Upper lobe of right lung (tissue), 1 donor: Measurements from ENCODE around the gene FGD6. TPM values are rescaled to one million over a fixed set of nuclear protein-coding genes. Genes with fewer than 3 reads are reported as not detected.

Source experiments
- ATAC-seq: fragments of 200-7000 bp; cut with Tn5 transposase; one replicate; pipeline ENCODE4 v1.9.1; 2020; ENCODE audit warnings: mild to moderate bottlenecking, moderate library complexity
- DNase-seq: peaks from one replicate; pipeline ENCODE4 v3.0.0-alpha.2; 2020
- H3K27ac ChIP-seq: fragments of 200-600 bp; one replicate; pipeline ENCODE4 v1.8.0; 2022
- H3K27me3 ChIP-seq: fragments of 200-600 bp; one replicate; pipeline ENCODE4 v1.8.0; 2022; ENCODE audit warnings: mild to moderate bottlenecking
- H3K36me3 ChIP-seq: fragments of 200-600 bp; one replicate; pipeline ENCODE4 v1.8.0; 2022
- H3K4me1 ChIP-seq: fragments of 200-600 bp; one replicate; pipeline ENCODE4 v1.8.0; 2022
- H3K4me3 ChIP-seq: fragments of 200-600 bp; one replicate; pipeline ENCODE4 v1.8.0; 2022; ENCODE audit warnings: mild to moderate bottlenecking
- H3K9me3 ChIP-seq: fragments of 200-600 bp; one replicate; pipeline ENCODE4 v1.8.0; 2022
- CTCF ChIP-seq: fragments of 200-600 bp; IDR thresholded peaks from one replicate; pipeline ENCODE4 v1.8.0; 2022; ENCODE audit warnings: antibody characterized with exemption
- intact Hi-C: fragments of 100-400 bp; cut with DNase I; formaldehyde crosslinking; loops from one replicate; pipeline ENCODE4 v1.11.0; 2022
- total RNA-seq: library from RNA; stranded (reverse); fragmentation: NEBNext Ultra II Directional; extraction: Animal tissue kit (Norgen Biotek cat#: 25700); gene quantifications from one replicate; pipeline ENCODE4 v1.2.1, GENCODE V29; 2021
- donor health status: DM: no; HTN: yes; CAD: no; lungs with severe emphysema.

Gene FGD6
- total RNA-seq, 1 donor from 2014 or later: 28.8 TPM

- no peak overlapping the region for H3K27ac ChIP-seq
- H3K27me3 ChIP-seq: no peaks in the 10 kb centered on the region
- TF ChIP-seq CTCF: no peak
- no peaks in the 10 kb centered on the region for H3K4me1 ChIP-seq
- peak overlapping the region; percentile 77 for H3K4me3 ChIP-seq
- DNase-seq (no peak), ATAC-seq (no peak)
- no peaks in the 10 kb centered on the region for H3K36me3 ChIP-seq
- H3K9me3 ChIP-seq: no peaks in the 10 kb centered on the region
- intact Hi-C loops: no loop called here
These were observed 1.3 kb downstream of the FGD6 start for GRCh38 chr12:95215949-95216348.

GRCh38 chr12:95214466-95214865 lies 2.8 kb downstream of the FGD6 start:
- H3K27me3 ChIP-seq: no peaks in the 10 kb centered on the region
- no peaks in the 10 kb centered on the region for H3K9me3 ChIP-seq
- DNase-seq (no peak), ATAC-seq (no peak)
- H3K4me1 ChIP-seq: no peaks in the 10 kb centered on the region
- H3K27ac ChIP-seq: no peak overlapping the region
- intact Hi-C loops: no loop called here
- no peak for TF ChIP-seq CTCF
- H3K4me3 ChIP-seq: no peak overlapping the region
- H3K36me3 ChIP-seq: no peaks in the 10 kb centered on the region

GRCh38 chr12:95213928-95214327 lies 3.3 kb downstream of the FGD6 start:
- TF ChIP-seq CTCF: no peak
- Histone ChIP-seq H3K27me3 (no peaks in the 10 kb centered on the region), H3K9me3 (no peaks in the 10 kb centered on the region), H3K4me1 (no peaks in the 10 kb centered on the region), H3K4me3 (no peak overlapping the region), H3K36me3 (no peaks in the 10 kb centered on the region), H3K27ac (no peak overlapping the region)
- ATAC-seq (no peak), DNase-seq (no peak)
- intact Hi-C loops: no loop called here

- no peak for DNase-seq
- TF ChIP-seq CTCF: no peak
- no peaks in the 10 kb centered on the region for H3K4me1 ChIP-seq
- H3K27ac ChIP-seq: no peak overlapping the region
- H3K4me3 ChIP-seq: no peak overlapping the region
- intact Hi-C loops: no loop called here
- H3K9me3 ChIP-seq: no peaks in the 10 kb centered on the region
- ATAC-seq: no peak
- H3K27me3 ChIP-seq: no peaks in the 10 kb centered on the region
- no peaks in the 10 kb centered on the region for H3K36me3 ChIP-seq
These were observed 4.1 kb downstream of the FGD6 start for GRCh38 chr12:95213119-95213518.

- Histone ChIP-seq H3K36me3 (no peaks in the 10 kb centered on the region), H3K4me1 (no peaks in the 10 kb centered on the region), H3K9me3 (no peaks in the 10 kb centered on the region), H3K27ac (no peak overlapping the region), H3K27me3 (no peaks in the 10 kb centered on the region), H3K4me3 (no peak overlapping the region)
- ATAC-seq (no peak), DNase-seq (no peak)
- intact Hi-C loops: no loop called here
- TF ChIP-seq CTCF: no peak
These were observed 4.7 kb downstream of the FGD6 start for GRCh38 chr12:95212586-95212985.

GRCh38 chr12:95208678-95209077 lies 8.6 kb downstream of the FGD6 start:
- no peak overlapping the region for H3K4me3 ChIP-seq
- no peak for TF ChIP-seq CTCF
- H3K9me3 ChIP-seq: no peaks in the 10 kb centered on the region
- no peaks in the 10 kb centered on the region for H3K36me3 ChIP-seq
- no peak overlapping the region for H3K27ac ChIP-seq
- intact Hi-C loops: no loop called here
- DNase-seq (no peak), ATAC-seq (no peak)
- H3K27me3 ChIP-seq: no peaks in the 10 kb centered on the region
- peaks cover 30% of the 10 kb centered on the region for H3K4me1 ChIP-seq
